Natural killer cell treated with Interleukin-12 subunit alpha and Interleukin-12 subunit beta and Interleukin-15 and Interleukin-18, amount 100 ng/mL, for 72 hours (primary cell): Measurements from ENCODE around the gene ADAP1. TPM values are rescaled to one million over a fixed set of nuclear protein-coding genes. Genes with fewer than 3 reads are reported as not detected.
A peak's percentile ranks its signal among the peaks of the same experiment; 100 is the strongest.

Experiments used
- ATAC-seq, 2 donors: fragments of 150-1000 bp; cut with Tn5 transposase in 1 of 2; sonication (Bioruptor Pico), chemical (Tn5 transposase) in 1 of 2; 2 replicates each; pipeline ENCODE4 v1.10.0; 2021
- DNase-seq: peaks from one replicate; pipeline ENCODE4 v3.0.0; 2022; ENCODE audit warnings: low spot score
- H3K27ac Mint-ChIP-seq, 2 donors: 1 replicate in 1 of 2; 2 replicates in 1 of 2; pipeline ENCODE4 v1.8.0; 2022; ENCODE audit warnings: mixed read lengths in 2 of 2, mild to moderate bottlenecking in 1 of 2, moderate library complexity in 1 of 2
- H3K27me3 Mint-ChIP-seq, 2 donors: 1 replicate in 1 of 2; 2 replicates in 1 of 2; pipeline ENCODE4 v1.8.0; 2022; ENCODE audit warnings: mixed read lengths in 2 of 2
- H3K36me3 Mint-ChIP-seq: one replicate; pipeline ENCODE4 v1.8.0; 2022; ENCODE audit warnings: mixed read lengths
- H3K4me1 Mint-ChIP-seq, 2 donors: 1 replicate in 1 of 2; 2 replicates in 1 of 2; pipeline ENCODE4 v1.8.0; 2022; ENCODE audit warnings: low read depth in 2 of 2, mixed read lengths in 2 of 2, mild to moderate bottlenecking in 1 of 2
- H3K4me3 Mint-ChIP-seq: one replicate; pipeline ENCODE4 v1.8.0; 2022; ENCODE audit warnings: mixed read lengths
- H3K9me3 Mint-ChIP-seq: 2 replicates; pipeline ENCODE4 v1.8.0; 2022; ENCODE audit warnings: mixed read lengths
- total RNA-seq, 2 donors: library from RNA; stranded (reverse); gene quantifications; one replicate each; pipeline ENCODE4 v1.2.3, GENCODE V29; 2022

Gene ADAP1
- total RNA-seq, 2 donors from 2014 or later, result 70.6 to 161 TPM

DNA sequence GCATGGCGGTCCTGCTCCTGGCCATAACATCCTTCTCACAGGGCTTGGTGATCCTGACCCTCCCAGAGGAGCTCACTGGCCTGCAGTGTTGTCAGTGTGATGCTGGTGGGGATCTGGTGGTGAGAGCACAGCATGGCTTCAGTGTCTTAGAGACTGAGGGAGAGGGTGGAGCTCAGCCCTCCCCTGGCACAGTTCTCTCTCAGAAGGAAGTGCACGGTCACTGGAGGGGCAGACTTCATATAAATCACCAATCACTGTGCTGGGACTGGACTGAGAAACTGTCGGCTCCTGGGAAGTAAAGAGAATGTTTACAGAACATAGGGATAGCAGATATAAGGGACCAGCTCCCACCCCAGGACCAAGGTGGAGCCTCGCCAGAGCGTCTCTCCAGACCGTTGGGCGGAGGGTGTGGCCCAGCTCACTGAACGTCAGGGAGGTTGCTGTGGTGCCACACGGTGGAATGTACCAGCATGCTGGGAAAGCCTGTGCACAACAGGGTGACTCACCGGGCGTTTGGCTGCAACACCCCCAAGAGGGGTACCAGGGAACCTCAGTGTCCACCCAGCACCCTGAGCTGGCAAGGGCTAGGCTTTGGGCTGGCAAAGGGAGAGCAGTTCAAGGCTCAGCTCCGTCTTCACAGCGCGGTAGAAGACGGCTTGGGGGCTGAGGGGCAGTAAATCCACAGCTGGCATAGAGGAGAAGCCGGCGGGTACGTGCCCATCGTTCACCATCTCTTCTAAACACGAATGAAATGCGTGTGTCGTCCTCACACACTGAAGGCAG, 86.9 kb downstream of the ADAP1 start:
- DNase-seq, result peak; percentile 54
- Mint-ChIP-seq H3K9me3 (no peaks in the 10 kb centered on the region), H3K27me3 (no peaks in the 10 kb centered on the region), H3K4me1 (peaks cover 0 to 3% of the 10 kb centered on the region in 2 donors), H3K27ac (no peak overlapping the region), H3K4me3 (no peak overlapping the region), H3K36me3 (no peaks in the 10 kb centered on the region)
- peak; percentile 27 to 45 for ATAC-seq

DNA sequence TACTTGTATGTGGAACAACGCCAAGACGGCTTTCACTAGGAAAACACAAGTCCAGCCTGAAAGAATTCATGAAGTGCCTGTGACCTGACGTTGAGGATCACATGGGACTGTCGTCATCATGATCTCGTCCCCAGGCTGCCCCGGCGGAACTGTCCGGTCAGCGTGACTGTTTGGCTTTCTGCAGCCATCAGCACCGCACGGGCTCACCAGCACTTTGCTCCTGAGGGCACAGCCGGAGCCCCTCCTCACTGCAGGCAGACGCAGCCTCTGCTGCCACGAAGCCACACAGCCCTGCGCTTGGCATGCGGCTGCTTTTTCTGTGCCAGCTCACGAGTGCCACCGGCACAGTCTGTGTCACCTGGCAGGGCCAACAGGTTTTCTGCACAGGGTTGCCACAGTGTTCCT, 87.5 kb downstream of the ADAP1 start:
- Mint-ChIP-seq H3K27me3 (no peaks in the 10 kb centered on the region), H3K4me3 (no peak overlapping the region), H3K4me1 (peaks cover 0 to 3% of the 10 kb centered on the region in 2 donors), H3K27ac (no peak overlapping the region), H3K36me3 (peaks cover under 1% of the 10 kb centered on the region), H3K9me3 (no peaks in the 10 kb centered on the region)
- DNase-seq (peak; percentile 48), ATAC-seq (peak in 1 of 2 donors; percentile 25)

DNA sequence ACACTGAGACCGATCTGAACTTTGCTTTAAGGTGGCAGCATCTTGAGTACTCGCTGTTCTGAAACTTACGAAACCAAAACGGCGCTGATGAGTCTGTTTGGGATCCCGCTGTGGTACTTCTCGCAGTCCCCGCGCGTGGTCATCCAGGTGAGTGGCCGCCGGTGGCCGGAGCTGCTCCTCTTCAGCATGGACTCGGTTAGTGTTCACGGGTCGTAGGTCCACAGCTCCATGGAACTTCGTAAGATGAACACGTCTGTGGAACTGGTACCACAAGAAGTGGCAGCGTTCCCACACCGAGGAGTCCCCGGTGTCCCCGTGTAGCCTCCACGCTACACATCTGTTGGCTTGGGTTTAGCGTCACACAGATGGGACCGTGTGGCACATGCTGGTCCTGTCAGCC, 88.6 kb downstream of the ADAP1 start:
- Mint-ChIP-seq H3K4me1 (peaks cover 0 to 3% of the 10 kb centered on the region in 2 donors), H3K36me3 (peaks cover 11% of the 10 kb centered on the region), H3K27me3 (no peaks in the 10 kb centered on the region), H3K27ac (no peak overlapping the region), H3K4me3 (no peak overlapping the region), H3K9me3 (no peaks in the 10 kb centered on the region)
- ATAC-seq, result no peak
- DNase-seq, result peak; percentile 25

DNA sequence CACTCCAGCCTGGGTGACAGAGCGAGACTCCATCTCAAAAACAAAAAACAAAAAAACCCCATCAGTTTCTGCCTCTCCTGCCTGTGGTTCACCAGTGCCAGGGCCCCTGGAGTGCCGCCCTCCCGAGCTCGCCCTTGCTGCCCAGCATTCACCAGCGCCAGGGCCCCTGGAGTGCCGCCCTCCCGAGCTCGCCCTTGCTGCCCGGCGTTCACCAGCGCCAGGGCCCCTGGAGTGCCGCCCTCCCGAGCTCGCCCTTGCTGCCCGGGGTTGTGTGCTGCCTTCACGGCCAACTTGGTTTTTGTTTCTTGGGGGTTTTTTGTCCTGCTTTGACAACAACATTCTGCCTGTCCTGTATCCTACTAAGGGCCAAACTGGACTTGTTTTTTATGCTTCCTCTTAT, 91.4 kb downstream of the ADAP1 start:
- H3K4me1 Mint-ChIP-seq, result no peaks in the 10 kb centered on the region
- H3K36me3 Mint-ChIP-seq, result peaks cover 15% of the 10 kb centered on the region
- ATAC-seq (no peak), DNase-seq (peak; percentile 29)
- H3K9me3 Mint-ChIP-seq, result no peaks in the 10 kb centered on the region
- no peak overlapping the region for H3K27ac Mint-ChIP-seq
- no peaks in the 10 kb centered on the region for H3K27me3 Mint-ChIP-seq
- no peak overlapping the region for H3K4me3 Mint-ChIP-seq

DNA sequence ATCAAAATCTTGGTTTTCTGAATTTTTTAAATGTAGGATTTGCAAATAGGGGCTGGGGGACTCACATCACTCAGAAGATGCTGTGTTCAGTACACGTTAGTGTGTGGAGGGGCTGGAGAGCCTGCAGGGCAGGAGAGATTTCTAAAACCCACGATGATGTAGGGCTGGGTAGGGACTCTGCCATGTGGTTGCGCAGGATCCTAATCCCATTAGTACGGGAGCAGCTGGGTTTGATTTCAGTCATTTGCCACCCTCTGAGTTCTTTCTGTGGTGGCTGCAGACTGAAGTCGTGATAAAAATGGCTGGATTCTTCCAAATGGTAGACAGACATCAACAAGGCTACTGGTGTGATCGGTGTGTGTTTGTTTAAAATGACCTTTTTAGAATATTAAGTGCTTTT, 92.3 kb downstream of the ADAP1 start:
- peaks cover 15% of the 10 kb centered on the region for H3K36me3 Mint-ChIP-seq
- no peaks in the 10 kb centered on the region for H3K9me3 Mint-ChIP-seq
- peak; percentile 26 for DNase-seq
- no peak overlapping the region for H3K4me3 Mint-ChIP-seq
- H3K4me1 Mint-ChIP-seq, result no peaks in the 10 kb centered on the region
- no peaks in the 10 kb centered on the region for H3K27me3 Mint-ChIP-seq
- H3K27ac Mint-ChIP-seq, result no peak overlapping the region
- ATAC-seq, result no peak

DNA sequence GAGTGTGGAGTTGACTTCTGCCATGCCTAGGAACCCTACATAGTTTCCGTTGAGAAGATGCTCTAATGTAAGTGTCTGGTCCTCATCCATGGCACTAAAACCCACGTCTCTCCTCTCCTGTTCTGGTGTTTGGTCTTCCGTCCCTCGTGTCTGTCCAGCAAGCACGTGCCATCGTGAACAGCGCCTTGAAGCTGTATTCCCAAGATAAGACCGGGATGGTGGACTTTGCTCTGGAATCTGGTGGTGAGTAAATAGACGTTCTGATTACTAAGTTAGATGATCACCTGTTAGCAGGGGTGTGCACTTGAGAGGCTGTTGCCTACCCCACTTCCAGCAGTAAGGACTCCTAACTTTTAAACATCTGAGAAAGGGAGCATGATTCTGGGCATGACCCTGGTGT, 93.3 kb downstream of the ADAP1 start:
- Mint-ChIP-seq H3K36me3 (peaks cover 15% of the 10 kb centered on the region), H3K9me3 (no peaks in the 10 kb centered on the region), H3K27ac (no peak overlapping the region), H3K4me3 (no peak overlapping the region), H3K4me1 (no peaks in the 10 kb centered on the region), H3K27me3 (no peaks in the 10 kb centered on the region)
- DNase-seq, result no peak
- no peak for ATAC-seq

DNA sequence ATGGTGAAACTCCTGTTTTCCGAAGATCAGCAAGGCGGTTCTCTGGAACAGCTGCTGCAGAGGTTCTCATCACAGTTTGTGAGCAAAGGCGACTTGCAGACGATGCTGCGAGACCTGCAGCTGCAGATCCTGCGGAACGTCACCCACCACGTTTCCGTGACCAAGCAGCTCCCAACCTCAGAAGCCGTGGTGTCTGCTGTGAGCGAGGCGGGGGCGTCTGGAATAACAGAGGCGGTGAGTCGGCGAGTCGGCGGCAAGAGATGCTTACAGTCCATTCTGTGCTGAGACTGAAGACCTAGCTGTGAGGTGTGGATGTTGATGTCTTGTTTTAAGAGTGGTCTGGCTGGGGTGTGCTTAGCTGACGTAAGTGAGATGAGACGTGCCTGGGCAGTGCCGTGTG, 94.3 kb downstream of the ADAP1 start:
- no peaks in the 10 kb centered on the region for H3K27me3 Mint-ChIP-seq
- peaks cover 15% of the 10 kb centered on the region for H3K36me3 Mint-ChIP-seq
- H3K9me3 Mint-ChIP-seq, result no peaks in the 10 kb centered on the region
- peak; percentile 32 for DNase-seq
- H3K4me1 Mint-ChIP-seq, result no peaks in the 10 kb centered on the region
- no peak for ATAC-seq
- no peak overlapping the region for H3K27ac Mint-ChIP-seq
- H3K4me3 Mint-ChIP-seq, result no peak overlapping the region

DNA sequence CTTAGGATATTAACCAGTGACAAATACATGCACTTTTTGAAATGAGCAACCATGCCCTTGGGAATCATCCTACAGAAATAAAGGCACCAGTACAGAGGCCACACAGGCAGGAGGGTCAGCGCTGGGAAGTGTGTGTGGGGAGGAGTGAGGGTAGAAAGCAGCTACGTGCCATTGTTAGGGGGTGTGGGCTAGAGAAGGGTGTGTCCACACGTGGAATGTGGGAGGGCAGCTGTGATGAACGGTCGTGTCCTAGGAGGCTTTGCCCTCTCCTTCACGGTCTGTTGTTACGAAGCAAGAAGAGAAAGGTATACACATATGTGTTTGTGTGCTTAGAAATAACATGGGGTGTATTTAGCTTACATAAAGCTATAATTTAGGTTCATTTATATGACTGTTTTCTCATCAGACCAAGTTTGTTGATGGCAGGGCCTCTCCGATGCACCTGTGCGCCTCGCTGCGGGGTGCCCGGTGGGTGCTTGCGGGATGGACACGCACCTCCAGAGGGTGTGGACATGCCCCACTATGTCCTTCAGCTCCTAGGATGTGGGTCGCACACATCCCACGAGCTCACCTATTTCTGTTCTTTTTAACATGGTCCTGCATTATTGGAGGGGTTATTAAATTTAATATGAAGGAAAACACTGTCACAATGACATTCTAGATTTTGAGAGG, 95.0 kb downstream of the ADAP1 start:
- no peak overlapping the region for H3K27ac Mint-ChIP-seq
- H3K4me3 Mint-ChIP-seq, result no peak overlapping the region
- no peaks in the 10 kb centered on the region for H3K9me3 Mint-ChIP-seq
- no peaks in the 10 kb centered on the region for H3K27me3 Mint-ChIP-seq
- no peak for ATAC-seq
- DNase-seq, result peak; percentile 32
- H3K36me3 Mint-ChIP-seq, result peaks cover 15% of the 10 kb centered on the region
- no peaks in the 10 kb centered on the region for H3K4me1 Mint-ChIP-seq

DNA sequence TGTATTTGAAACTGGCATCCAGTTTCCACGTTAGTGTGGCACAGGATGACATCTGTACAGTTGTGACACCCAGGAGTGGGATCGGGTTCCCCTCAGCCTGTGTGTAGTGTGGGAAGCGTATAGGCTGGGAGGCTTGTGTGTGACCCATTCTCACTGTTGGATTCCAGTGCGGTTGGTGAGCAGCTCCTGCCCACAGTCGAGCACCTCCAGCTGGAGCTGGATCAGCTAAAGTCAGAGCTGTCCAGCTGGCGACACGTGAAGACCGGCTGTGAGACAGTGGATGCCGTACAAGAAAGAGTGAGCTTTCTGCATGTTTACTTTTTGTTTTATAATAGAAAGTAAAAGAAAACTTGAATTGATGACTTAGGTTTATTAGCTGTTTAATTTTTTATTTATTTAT, 96.8 kb downstream of the ADAP1 start:
- no peak for DNase-seq
- H3K27me3 Mint-ChIP-seq, result no peaks in the 10 kb centered on the region
- no peak overlapping the region for H3K27ac Mint-ChIP-seq

DNA sequence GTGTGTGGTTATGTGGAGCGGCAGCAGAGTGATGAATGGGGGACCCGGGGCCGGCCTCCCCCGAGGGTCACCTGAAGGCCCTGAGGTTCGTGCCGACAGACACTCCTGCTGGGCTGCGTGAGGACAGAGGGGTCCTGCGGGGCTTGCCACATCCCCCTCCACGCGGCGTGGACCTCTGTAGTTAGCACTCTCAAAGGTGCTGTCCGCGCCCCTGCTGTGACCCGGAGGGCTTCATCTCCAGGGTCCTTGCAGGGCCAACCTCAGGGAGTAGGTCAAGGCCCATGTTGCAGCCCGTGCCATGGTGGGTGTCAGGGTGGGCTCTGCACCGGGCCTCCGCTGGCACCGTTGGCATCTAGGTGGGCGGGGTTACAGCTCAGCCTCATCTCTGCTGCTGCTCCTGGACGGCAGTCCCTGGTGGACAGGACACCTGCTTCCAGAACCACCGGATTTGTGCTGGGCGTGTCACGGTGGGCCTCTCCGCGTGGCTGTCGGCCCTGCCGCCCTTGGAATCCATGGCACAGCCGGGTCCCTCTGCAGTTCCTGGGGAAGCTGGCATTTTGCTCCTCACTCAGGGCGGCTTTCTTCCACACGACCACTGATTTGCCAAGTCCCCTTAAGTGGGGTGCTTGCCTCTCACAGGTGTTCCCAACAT, 97.9 kb downstream of the ADAP1 start:
- no peaks in the 10 kb centered on the region for H3K27me3 Mint-ChIP-seq
- H3K4me1 Mint-ChIP-seq, result no peaks in the 10 kb centered on the region
- H3K9me3 Mint-ChIP-seq, result no peaks in the 10 kb centered on the region
- peaks cover 10% of the 10 kb centered on the region for H3K36me3 Mint-ChIP-seq
- DNase-seq, result no peak
- no peak overlapping the region for H3K4me3 Mint-ChIP-seq
- no peak overlapping the region for H3K27ac Mint-ChIP-seq
- no peak for ATAC-seq

More for the DNA sequence above, 96.8 kb downstream of the ADAP1 start:
- ATAC-seq, result no peak
- H3K36me3 Mint-ChIP-seq, result peaks cover 15% of the 10 kb centered on the region
- no peaks in the 10 kb centered on the region for H3K4me1 Mint-ChIP-seq
- H3K4me3 Mint-ChIP-seq, result no peak overlapping the region
- H3K9me3 Mint-ChIP-seq, result no peaks in the 10 kb centered on the region

DNA sequence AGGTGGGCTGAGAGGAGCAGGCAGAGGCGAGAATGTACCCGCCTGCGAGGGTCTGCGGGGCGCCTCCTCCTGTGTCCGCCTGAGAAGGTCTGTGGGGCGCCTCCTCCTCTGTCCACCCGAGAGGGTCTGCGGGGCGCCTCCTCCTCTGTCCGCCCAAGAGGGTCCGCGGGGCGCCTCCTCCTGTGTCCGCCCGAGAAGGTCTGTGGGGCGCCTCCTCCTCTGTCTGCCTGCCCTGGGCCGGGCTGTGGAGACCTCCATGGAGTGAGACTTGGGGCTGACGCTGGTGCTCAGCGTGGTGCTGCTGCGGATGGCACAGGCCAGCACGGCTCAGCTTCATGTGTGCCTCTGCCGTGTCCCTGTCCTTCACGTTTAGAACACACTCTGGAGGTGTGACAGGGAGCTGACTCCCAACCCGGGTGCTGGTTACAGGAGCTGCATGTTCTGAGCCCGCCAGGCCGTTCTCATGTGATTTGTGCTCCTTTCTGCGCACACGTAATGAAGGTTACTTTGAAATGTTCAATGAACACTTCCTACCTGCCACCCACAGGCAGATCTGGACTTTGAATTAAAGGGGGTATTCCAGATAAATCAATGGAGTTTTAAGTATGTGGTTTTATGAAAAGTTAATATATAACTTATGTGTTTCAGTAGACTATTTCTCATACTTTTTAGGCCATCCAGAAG, 98.7 kb downstream of the ADAP1 start:
- DNase-seq (no peak), ATAC-seq (no peak)
- no peak overlapping the region for H3K27ac Mint-ChIP-seq
- no peak overlapping the region for H3K4me3 Mint-ChIP-seq
- H3K9me3 Mint-ChIP-seq, result no peaks in the 10 kb centered on the region
- no peaks in the 10 kb centered on the region for H3K27me3 Mint-ChIP-seq
- peaks cover 4% of the 10 kb centered on the region for H3K36me3 Mint-ChIP-seq
- H3K4me1 Mint-ChIP-seq, result no peaks in the 10 kb centered on the region

DNA sequence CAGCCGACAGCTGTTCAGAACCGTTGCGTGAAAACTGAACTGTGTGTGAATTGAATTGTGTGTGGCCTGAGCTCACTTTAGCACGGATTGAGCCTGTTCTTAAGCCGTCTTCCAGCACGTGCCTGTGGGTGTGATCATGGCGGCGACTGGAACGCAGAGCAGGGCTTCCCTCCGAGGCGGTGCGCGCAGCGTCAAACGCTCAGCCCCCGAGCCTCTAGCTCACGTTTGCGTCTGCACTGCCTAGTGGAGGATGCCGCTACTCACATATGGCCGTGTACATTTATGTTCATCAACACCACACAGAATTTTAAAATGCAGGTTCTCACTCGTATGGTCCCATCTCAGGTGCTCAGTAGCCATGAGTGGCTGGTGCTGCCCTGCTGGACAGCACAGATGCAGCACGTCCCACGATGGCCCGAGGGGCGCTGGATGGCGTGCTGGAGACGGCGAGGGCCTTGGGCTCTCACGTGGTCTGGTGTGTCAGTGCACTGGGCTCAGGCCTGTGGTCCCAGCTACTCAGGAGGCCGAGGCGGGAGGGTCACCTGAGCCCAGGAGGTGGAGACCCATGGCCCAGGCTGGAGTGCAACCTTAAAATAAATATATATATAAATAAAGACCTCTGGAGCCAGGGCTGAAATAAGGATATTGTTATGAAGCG, 100.2 kb downstream of the ADAP1 start:
- no peaks in the 10 kb centered on the region for H3K36me3 Mint-ChIP-seq

DNA sequence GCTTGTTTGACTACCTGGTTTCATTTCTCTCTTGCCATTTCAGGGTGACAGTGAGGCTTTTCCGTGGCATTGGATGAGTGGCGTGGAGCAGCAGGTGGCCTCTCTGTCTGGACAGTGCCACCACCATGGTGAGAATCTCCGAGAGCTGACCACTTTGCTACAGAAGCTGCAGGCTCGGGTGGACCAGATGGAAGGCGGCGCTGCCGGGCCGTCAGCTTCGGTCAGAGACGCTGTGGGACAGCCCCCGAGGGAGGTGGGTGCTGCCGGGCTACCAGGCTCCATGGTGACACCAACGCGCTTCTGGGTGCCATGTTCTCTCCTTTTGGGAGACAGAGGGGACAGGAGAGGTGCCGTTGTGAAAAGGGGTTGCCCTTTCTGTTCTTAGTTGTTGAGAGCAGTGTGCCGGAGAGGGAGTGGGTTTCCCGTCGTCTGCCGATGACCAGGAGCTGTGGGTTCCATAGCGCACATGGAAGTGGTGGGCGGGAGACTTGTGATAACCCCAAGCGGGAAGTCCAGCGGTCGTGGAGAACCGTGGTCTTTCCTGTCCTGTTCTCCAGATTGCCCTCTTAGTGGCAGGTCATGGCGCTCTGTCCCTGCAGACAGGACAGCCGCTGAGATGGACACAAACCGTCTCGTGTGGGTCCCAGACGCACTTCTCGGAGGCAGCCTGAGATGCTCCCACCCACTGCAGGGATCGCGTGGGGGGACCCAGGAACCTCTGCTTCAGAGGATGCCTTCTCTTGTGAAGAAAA, 100.9 kb downstream of the ADAP1 start:
- H3K4me1 Mint-ChIP-seq, result no peaks in the 10 kb centered on the region
- H3K36me3 Mint-ChIP-seq, result no peaks in the 10 kb centered on the region
- no peak for ATAC-seq
- H3K27ac Mint-ChIP-seq, result no peak overlapping the region
- H3K9me3 Mint-ChIP-seq, result no peaks in the 10 kb centered on the region
- no peaks in the 10 kb centered on the region for H3K27me3 Mint-ChIP-seq
- DNase-seq, result no peak
- no peak overlapping the region for H3K4me3 Mint-ChIP-seq

More for the DNA sequence above, 100.2 kb downstream of the ADAP1 start:
- ATAC-seq, result no peak
- no peak overlapping the region for H3K4me3 Mint-ChIP-seq
- H3K9me3 Mint-ChIP-seq, result no peaks in the 10 kb centered on the region
- H3K4me1 Mint-ChIP-seq, result no peaks in the 10 kb centered on the region
- no peak overlapping the region for H3K27ac Mint-ChIP-seq
- no peaks in the 10 kb centered on the region for H3K27me3 Mint-ChIP-seq
- DNase-seq, result no peak
